ENCODE results near the gene EWSR1.

Gene EWSR1

DNA sequence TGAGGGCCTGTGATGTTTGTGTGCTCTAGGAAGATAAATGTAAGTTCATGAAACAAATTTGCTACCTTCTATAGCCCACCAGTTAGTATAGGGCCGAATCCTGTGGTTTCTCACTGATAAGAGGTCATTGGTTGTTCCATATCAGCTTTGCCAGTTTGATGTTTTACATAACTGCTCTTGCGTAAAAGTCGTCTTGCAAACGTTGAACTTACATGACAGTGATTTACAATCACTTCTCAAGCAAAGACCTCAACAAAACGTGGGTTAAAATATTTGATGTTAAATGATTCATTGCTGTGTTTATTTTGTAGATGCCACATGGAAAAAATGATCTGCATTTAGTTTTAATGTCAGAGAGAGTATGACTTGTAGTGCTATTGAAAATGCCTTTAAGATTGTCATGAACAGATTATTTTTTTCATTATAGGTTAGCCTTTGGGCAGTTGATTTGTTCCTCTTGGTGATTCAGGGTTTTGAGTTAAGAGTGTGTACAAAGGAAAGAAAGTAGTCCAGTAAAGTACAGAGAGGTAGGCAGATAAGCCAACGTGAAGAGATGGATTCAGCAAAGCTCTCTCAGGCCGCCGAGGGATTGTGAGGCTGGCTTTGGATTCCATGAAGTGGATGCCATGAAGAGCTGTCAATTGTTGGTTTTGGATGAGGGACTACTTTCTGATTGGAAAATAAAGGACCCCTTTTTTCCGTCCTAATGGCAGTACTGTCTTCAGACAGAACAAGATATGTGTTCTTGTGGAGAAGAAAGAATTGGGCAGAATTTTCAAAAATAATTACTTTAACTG is 2.6 kb downstream of the EWSR1 start:
- DNase-seq: no peak

DNA sequence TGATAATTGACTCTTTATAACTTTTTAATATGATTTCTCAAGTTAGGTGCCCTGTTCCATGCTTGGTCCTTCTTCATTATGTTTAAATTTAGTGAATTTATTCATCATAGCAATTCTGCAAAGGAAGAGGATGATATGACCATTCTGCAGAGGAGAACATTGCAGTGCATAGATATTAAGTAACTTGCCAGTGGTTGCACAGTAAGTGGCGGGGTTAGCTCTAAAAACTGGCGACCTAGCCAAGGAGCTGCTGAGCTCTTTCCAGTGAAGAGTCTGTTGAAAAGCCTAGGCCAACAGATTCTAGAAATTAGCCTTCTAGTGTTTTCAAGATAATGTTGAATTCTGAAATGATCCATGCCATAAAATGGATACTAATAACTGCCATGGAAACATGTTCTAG is 4.6 kb downstream of the EWSR1 start:
- no peak for DNase-seq

DNA sequence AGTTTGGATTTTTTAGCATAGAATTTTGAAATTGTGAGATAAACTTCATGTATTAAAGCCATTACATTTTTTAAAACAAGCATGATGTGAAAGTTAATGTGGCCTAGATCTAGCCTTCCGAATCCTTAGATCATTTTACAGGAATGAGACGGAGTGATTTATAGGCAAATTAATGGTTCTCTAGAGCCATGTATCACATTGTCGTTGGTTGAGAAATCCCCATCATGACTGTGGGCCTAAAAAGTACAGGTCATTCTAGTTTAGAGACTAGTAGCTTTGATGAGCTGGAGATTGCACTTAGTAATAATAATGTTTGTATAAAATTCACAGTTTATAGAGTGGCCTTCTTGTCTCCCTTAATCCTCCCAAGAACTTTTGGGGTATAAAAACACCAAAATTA is 7.1 kb downstream of the EWSR1 start:
- no peak for DNase-seq

DNA sequence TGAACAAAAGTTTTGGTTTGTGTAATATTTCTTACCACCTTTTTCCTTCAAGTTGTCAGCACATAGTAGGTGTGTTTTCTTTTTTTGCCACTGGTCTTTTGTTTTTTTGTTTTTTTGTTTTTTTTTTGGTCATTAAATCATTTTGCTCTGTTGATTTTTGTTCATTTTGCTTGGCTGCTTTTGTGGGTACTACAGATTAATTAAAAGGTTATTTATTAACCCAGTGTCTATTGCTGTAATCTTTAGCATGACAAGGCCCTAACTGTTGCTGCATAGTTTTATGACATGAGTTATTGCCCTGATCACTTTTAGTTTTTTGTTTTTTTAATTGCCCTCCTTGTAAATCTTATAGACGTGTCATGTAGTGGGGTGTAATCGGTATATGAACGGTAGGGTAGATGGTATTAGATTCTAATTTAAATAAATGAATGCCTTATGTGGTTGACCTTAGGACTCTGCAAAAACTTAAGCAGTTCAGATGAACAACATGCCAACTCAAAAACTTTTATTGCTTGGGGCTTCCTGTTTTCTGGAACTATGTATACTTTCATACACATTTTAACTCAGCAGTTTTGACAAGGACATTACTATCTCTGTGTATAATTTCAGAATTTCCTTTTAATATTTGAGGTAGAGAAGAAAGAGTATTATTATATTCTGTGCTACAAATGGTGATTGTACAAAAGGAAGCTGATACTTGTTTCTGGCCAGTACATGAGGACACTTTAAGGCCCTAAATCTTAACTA is 7.9 kb downstream of the EWSR1 start:
- DNase-seq: no peak

DNA sequence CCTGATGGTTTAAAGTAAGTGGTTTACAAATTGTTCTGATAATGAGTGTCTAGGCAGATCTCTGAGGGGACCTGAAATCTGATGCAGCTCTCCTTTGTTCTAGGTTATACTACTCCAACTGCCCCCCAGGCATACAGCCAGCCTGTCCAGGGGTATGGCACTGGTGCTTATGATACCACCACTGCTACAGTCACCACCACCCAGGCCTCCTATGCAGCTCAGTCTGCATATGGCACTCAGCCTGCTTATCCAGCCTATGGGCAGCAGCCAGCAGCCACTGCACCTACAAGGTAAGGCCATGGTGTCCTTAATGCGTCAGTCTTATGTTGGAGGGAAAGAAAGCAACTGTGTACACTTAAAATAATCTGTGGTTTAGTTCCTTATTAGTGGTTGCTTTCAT is 9.9 kb downstream of the EWSR1 start:
- no peak for DNase-seq

DNA sequence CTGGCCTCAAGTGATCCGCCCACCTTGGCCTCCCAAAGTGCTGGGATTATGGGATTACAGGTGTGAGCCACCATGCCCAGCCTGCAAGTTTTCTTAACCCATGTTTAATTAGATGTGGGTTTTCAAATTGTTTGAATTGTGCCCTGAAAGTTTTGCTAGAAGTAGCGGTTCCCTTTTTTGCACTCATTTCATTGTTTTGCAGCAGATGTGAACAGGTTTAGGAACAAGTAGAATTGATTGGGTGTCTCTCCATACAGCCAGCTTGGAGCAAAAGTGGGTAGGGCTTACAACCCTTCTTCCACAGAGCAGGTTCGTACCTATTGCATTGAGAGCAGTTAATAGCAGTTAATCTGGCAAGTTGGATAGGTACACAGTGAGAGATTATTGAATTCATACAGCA is 16.1 kb downstream of the EWSR1 start:
- DNase-seq: no peak

DNA sequence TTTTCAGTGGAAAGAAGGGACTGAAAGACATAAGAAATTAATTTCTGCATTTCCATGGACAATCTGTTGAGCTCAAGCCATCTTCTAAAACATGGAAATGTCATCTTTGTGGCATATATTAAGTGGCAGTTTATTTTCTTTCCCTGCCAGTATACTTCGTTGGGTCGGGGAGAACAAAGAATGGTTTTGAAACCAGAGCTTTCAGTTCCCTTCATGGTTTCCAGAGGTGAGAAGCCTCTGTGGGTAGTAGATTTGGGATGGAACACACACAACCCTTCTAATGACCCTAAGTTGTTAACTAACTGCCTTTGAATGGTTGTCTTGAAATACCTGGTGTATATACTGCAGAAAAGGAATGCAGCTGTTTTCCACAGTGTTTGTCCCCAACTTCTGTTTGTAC is 20.8 kb downstream of the EWSR1 start:
- no peak for DNase-seq

DNA sequence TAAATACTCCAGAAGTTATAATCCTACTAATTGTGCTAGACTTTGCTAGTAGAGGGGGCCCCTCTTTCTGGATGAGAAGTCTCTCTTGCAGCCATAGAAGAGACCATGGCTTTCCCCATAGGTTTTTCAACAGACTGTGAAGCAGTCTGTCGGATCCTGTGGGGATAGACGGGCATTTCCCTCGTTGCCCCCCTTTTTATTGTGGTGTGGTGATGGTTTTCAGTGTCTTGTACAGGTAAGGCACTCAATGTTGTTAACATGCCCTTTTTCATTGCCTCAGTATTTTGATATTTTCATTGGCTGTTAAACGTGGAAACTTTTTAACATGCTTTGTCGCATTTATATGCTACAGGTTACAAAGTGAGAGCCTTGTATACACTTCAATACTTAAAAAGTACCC is 22.0 kb downstream of the EWSR1 start:
- DNase-seq: no peak

DNA sequence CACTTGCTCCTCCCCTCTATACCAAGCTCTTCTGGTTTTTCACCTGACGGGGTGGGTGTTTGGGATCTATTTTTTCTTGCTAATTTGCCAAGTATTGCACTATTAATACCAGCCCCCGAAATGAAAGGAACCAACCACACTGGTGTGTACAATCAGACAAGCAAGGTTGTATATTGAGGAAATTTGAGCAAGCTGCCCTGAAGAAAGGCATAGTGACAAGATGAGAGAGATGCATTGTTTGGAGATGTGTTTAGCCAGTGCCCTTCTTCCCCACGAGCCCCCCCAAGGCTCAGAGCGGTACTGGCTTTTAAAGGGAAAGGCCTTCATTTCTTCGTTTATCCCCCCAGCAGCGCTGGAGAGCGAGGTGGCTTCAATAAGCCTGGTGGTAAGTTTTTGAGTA is 23.1 kb downstream of the EWSR1 start:
- DNase-seq: no peak

DNA sequence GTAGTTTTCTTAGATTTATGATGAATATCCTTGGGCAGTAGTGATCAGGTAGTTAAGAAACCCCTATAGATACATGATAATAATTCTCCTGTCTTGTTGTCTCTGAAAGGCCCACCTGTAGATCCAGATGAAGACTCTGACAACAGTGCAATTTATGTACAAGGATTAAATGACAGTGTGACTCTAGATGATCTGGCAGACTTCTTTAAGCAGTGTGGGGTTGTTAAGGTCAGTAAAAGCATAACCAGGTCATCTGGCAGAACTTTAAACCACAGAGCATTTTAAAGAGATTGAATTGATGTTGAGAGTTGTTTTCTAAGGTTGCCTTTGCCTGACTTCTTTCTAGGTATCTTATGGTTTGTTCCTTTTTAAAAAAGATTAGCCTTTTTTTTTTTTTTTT is 24.3 kb downstream of the EWSR1 start:
- no peak for DNase-seq

DNA sequence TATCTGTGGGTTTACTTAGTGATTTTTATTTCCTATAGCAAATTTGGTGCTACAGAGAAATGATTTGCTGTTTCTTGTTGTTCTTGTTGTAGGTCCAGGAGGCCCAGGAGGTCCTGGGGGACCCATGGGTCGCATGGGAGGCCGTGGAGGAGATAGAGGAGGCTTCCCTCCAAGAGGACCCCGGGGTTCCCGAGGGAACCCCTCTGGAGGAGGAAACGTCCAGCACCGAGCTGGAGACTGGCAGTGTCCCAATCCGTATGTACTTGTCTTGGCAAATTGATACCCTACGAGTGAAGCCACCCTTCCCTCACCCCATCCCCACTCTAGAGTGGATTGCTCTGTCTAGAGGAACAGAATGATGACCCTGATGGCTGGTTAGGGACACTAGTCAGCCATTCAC is 30.6 kb downstream of the EWSR1 start:
- no peak for DNase-seq

DNA sequence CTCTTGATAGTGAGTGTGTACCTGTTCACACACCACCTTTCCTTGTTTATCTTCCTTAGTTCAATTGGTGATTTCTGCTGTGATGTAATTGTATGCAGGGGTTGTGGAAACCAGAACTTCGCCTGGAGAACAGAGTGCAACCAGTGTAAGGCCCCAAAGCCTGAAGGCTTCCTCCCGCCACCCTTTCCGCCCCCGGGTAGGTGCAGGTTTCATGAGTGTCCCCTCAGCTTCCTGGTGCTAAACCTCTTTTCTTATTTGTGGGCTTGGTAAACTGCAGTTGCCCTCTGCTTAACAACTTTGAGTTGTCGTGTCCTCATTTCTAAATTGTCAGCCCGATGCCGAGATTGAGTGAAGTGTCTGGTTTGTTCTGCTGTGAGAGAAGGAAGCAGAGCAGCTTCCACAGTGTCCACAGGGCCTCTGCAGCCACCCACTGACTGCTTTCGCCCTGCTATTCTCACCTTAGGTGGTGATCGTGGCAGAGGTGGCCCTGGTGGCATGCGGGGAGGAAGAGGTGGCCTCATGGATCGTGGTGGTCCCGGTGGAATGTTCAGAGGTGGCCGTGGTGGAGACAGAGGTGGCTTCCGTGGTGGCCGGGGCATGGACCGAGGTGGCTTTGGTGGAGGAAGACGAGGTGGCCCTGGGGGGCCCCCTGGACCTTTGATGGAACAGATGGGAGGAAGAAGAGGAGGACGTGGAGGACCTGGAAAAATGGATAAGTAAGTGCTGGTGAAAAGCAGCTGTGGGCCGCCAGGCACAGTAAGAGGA is 31.2 kb downstream of the EWSR1 start:
- no peak for DNase-seq

DNA sequence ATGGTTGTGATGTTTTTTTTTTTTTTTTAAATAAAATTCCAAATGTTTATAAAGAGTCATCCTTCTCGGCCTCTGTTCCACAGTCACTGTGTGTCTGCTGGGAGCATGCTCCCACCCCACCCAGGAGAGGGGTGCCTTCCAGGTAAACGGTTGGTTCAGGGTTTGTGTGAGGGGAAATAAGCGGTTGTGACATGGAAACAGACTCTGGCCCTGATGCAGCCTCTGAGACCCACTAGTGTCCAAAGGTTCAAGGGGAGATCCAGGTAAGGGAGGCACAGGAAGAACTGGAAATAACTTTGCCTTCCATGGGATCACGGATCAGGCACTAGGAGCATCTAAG is 32.4 kb downstream of the EWSR1 start:
- no peak for DNase-seq

DNA sequence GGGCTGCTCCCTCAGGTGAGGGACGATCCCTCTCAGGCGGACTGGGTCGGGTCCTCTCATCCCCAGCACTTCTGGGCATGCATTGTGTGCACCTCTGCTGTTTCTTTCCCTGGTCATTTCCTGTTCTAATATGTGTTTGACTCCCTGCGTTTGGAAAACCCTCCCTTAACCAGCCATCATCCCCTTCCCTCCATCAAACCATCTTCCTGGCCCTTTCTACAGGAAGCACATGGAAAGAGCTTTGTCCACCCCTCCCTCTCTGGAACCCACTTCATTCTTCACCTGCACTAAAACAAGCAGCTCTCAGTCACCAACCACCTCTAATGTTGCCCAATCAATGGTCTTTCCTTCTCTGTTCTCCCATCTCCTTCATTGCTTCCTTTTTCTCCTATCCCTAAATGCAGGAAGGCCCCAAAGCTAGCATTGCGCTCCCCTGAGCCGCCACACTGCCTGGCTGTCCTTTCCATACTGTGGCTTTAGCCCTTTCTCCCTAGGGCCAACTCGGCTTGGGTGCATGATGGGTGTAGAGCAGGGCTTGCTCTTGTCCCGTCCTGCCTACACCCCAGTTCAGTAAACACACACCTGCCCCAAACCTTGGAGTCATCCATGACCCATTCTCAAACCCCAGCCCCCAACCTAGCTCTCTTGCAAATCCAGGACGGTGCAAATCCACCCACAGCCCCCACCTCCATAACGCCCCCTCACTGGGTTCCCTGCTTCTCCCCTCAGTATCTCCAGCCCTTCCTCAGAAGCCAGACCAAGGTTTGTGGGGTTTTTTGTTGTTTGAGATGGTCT is 32.9 kb downstream of the EWSR1 start:
- DNase-seq: no peak

DNA sequence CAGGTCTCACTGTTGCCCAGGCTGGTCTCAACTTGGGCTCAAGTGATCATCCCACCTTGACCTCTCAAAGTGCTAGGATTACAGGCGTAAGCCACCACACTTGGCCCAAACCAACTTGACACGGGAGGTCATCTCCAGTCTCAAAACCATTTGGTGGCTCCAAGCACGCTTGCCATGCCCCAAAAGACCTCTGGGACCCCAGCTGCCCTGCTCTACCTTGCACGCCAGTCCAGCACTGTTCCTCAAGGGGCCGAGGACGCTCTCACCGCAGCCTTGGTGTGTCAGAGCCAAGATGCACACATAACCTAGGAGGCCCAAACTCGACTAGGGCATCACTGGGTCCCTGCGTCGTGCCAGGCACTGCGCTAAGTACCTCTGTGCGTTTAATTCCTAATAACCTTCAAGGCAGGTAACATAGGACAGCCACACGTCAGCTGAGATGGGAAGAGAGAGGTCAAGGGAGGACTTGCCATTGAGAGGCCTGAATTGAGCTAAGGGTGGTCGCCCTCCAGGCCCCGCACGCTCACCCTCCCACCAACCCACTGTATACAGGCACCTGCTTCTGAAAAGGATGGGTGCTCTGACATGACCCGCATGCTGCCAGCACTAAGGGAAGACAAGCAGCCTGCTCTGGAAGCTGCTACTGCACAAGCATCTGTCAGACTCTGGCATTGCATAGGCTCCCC is 33.8 kb downstream of the EWSR1 start:
- DNase-seq: no peak

DNA sequence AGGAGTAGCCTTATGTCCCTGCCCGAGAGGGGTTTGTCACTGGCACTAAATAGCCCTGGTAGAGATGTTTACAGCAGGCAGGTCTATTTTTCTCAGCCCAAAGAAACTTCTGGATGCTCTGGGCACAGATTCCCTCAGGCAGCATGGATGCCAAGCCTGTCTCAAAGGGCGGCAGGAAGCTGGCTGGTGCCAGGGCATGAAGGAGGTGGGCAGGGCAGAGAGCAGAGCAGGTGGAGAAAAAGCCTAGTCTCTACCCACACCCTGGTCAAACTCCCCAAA is 34.3 kb downstream of the EWSR1 start:
- DNase-seq: no peak

DNA sequence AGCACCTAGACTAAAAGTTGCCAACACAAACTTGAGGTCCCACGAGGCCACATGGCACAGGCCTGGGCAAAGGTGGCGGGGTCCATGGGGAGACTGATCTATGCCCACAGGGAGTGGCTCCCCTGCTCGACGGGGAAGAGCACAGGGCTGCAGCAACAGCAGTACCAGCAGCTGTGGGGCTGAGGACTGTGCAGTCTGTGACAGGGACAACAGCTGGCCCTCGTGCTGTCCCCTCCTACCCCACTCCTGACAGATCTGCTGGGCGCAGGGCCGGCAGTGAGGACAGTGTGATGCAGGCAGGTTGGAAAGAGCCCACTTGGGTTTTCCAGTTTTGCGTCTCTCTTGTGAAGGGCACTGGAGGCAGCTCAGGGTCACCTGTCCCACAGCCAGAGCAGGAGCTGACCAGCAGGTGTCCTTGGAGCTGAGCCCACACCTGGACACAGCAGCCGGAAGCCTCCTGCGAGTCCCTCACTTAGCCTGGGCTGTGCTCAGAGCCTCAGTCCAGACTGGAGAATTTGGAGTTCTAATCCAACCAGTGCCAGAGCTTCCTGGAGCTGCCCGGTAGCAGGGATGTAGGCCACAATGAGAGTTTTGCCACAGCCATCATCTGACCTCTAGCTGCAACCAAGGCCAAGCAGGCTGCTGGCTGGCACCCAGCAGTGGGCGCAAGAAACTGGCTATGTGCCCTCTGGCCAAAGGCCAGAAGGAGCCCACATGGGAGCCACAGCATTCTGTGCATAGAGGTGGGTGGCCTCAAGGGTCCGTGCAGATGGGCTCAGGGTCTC is 34.8 kb downstream of the EWSR1 start:
- DNase-seq: no peak

DNA sequence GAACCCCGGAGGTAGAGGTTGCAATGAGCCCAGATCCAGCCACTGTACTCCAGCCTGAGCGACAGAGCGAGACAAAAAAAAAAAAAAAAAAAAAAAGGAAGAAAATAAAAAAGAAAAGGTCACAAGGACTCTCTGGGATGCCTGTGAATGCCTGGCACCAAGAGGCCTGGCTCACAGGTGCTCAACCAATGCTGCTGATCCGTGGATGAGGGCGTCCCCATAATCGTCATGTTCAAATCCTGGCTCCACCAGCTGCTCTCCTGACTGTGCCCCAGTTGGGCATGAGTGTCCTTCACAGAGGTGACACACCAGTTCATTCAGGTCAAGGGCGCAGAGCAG is 37.7 kb downstream of the EWSR1 start:
- no peak for DNase-seq

DNA sequence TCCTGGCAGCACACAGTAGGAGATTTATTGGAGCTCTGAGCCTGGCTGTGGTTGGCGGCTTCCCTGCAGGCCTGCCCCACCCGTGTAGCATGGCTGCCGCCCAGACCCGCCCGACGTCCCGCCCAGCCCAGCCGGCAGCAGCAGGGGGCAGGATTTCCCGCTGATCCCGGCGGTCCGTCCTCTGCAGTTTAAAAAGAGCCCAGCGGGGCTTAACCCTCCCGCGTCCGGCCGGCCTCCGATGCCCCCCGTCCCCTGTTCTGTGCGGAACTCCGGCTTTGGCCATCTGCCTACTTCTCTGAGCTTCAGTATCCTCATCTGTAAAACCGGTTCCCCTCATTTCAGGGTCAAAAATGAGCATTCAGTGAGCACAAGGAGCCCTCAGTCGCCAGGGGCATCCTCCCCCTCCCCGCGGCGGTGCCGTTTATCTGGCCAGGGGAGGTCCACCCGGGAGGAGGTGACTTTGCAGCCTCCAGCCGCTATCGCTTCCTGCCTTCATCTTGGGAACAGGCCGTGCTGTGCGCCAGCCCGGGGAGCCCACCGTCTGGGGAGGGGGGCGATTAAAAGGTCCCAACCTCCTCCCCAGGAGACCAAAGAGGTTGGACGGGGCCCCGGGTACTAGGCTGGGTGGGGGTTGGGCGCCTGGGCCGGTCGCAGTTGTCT is 38.2 kb downstream of the EWSR1 start, which contains the start of gene GAS2L1:
GAS2L1 (plus strand) TSS at position 476 of the 660 bp plus-strand sequence. CDS start 1,456 bp downstream, outside the sequence.
- DNase-seq: peak; percentile 43

DNA sequence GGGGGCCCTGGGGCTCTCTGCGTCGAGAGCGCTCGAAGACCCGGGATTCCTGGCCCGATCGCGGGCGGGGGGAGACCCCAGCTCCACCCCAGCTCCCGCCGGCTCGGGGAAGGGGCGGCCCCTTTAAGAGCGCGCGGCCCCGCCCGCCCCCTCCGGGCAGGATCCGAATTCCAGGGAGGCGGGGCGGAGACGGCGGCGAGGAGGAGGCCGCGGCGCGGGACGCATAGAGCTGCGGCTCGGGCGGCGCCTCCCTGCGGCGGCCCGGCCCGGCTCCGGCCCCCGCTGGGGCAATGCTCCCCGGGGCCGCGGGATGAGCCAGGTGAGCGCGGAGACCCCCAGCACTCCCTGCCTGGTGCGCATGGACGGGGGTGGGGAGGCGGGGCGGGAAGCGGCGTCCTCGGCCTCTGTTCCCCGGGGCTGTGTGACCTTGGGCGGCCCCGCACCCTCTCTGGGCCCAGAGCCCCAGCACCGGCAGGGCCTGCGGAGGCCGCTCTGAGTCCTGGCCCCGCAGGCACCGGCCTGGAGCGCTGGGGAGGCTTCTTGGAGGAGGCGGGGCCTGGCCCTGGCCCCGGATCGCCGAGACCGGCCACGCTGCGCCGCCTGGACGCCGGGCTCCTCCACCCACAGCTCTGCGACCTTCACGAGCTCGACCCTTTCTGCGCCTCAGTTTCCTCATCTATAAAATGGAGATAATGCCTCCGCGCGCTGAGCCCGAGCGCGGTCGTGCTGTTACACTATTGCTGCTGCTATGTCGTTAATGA is 38.9 kb downstream of the EWSR1 start:
- no peak for DNase-seq

Measured in stimulated activated CD4-positive, alpha-beta T cell treated with anti-CD3 and anti-CD28 coated beads, Interleukin-1b, Interleukin-23, amount 100 ng/mL, for 48 hours (primary cell).